ENCODE data around the gene ADARB1. TPM values are rescaled to one million over a fixed set of nuclear protein-coding genes. Genes with fewer than 3 reads are reported as not detected.

Gene ADARB1
- polyA plus RNA-seq, 3 donors = 0.40 to 2.6 (median 1.0) TPM

- Histone ChIP-seq H3K27ac (ENCODE audit: low read depth in 1 of 2, low read length in 2 of 2) (no peak overlapping the region), H4K20me1 (ENCODE audit: insufficient read depth, low read length) (no peaks in the 10 kb centered on the region), H2AFZ (ENCODE audit: insufficient read depth, low read depth, low read length, poor library complexity, severe bottlenecking) (no peak overlapping the region), H3K4me1 (ENCODE audit: control insufficient read depth in 1 of 2, insufficient read depth in 2 of 2, low read length in 2 of 2) (peaks cover 20 to 29% of the 10 kb centered on the region in 2 donors), H3K79me2 (ENCODE audit: insufficient read depth, low read length) (no peaks in the 10 kb centered on the region), H3K9me3 (replicated peaks in 1 of 2; ENCODE audit: control insufficient read depth in 1 of 2, insufficient read depth in 1 of 2, low read length in 2 of 2) (peaks cover 0 to 12% of the 10 kb centered on the region in 2 donors), H3K4me3 (replicated peaks in 1 of 3; ENCODE audit: low read depth in 2 of 3, low read length in 3 of 3) (no peak overlapping the region), H3K27me3 (ENCODE audit: control insufficient read depth in 2 of 2, insufficient read depth in 2 of 2, low read length in 2 of 2) (no peaks in the 10 kb centered on the region), H3K36me3 (replicated peaks in 1 of 2; ENCODE audit: control insufficient read depth in 1 of 2, insufficient read depth in 2 of 2, low read length in 2 of 2) (no peaks in the 10 kb centered on the region), H3K4me2 (replicated peaks; ENCODE audit: extremely low read depth, low read length, poor library complexity, severe bottlenecking) (no peak overlapping the region), H3K9ac (ENCODE audit: insufficient read depth, low read length, poor library complexity, severe bottlenecking) (no peak overlapping the region)
- Mint-ChIP-seq H3K27ac (no peak overlapping the region), H3K36me3 (no peaks in the 10 kb centered on the region), H3K9me3 (peaks cover 0 to 15% (median 11%) of the 10 kb centered on the region in 7 donors), H3K4me3 (no peak overlapping the region), H3K27me3 (ENCODE audit: low read depth in 3 of 3) (no peaks in the 10 kb centered on the region), H3K4me1 (peaks cover 31% of the 10 kb centered on the region)
- intact Hi-C loops (cut with micrococcal nuclease) = no loop called here
- no peak for DNase-seq
- no peak for TF ChIP-seq CTCF (IDR thresholded peaks at IDR 0.05)
These were observed 81.5 kb downstream of the ADARB1 start for GRCh38 chr21:45155910-45156309.

- DNase-seq = no peak
- H4K20me1 ChIP-seq (ENCODE audit: insufficient read depth, low read length) = no peaks in the 10 kb centered on the region
- no peak overlapping the region for H3K4me2 ChIP-seq (replicated peaks; ENCODE audit: extremely low read depth, low read length, poor library complexity, severe bottlenecking)
- intact Hi-C loops (cut with micrococcal nuclease) = no loop called here
- Mint-ChIP-seq H3K27ac (no peak overlapping the region), H3K9me3 (peaks cover 0 to 15% (median 11%) of the 10 kb centered on the region in 7 donors), H3K27me3 (ENCODE audit: low read depth in 3 of 3) (no peaks in the 10 kb centered on the region), H3K4me3 (no peak overlapping the region), H3K36me3 (no peaks in the 10 kb centered on the region), H3K4me1 (peaks cover 27% of the 10 kb centered on the region)
- no peaks in the 10 kb centered on the region for H3K27me3 ChIP-seq (ENCODE audit: control insufficient read depth in 2 of 2, insufficient read depth in 2 of 2, low read length in 2 of 2)
- no peak overlapping the region for H3K4me3 ChIP-seq (replicated peaks in 1 of 3; ENCODE audit: low read depth in 2 of 3, low read length in 3 of 3)
- TF ChIP-seq CTCF (IDR thresholded peaks at IDR 0.05) = no peak
- H3K36me3 ChIP-seq (replicated peaks in 1 of 2; ENCODE audit: control insufficient read depth in 1 of 2, insufficient read depth in 2 of 2, low read length in 2 of 2) = no peaks in the 10 kb centered on the region
- no peaks in the 10 kb centered on the region for H3K79me2 ChIP-seq (ENCODE audit: insufficient read depth, low read length)
- H3K9ac ChIP-seq (ENCODE audit: insufficient read depth, low read length, poor library complexity, severe bottlenecking) = no peak overlapping the region
- H3K27ac ChIP-seq (ENCODE audit: low read depth in 1 of 2, low read length in 2 of 2) = no peak overlapping the region
- H2AFZ ChIP-seq (ENCODE audit: insufficient read depth, low read depth, low read length, poor library complexity, severe bottlenecking) = no peak overlapping the region
- peaks cover 19 to 25% of the 10 kb centered on the region in 2 donors for H3K4me1 ChIP-seq (ENCODE audit: control insufficient read depth in 1 of 2, insufficient read depth in 2 of 2, low read length in 2 of 2)
- no CpG with 5 or more reads among the region's 3 CpGs for WGBS (ENCODE audit: insufficient coverage)
- H3K9me3 ChIP-seq (replicated peaks in 1 of 2; ENCODE audit: control insufficient read depth in 1 of 2, insufficient read depth in 1 of 2, low read length in 2 of 2) = peaks cover 0 to 12% of the 10 kb centered on the region in 2 donors
These were observed 82.1 kb downstream of the ADARB1 start for GRCh38 chr21:45156459-45156858.

All from CD14-positive monocyte (primary cell).